Lung (tissue), 12 donors: ENCODE measurements around the gene DUT. TPM values are rescaled to one million over a fixed set of nuclear protein-coding genes. Genes with fewer than 3 reads are reported as not detected.
A peak's percentile ranks its signal among the peaks of the same experiment; 100 is the strongest.

Experiments used
- ATAC-seq: fragments of 200-7000 bp; cut with Tn5 transposase; one replicate; pipeline ENCODE4 v1.9.1; 2020; ENCODE audit warnings: moderate number of reproducible peaks; ENCODE audit not compliant: insufficient read depth, low FRiP score
- DNase-seq, 3 donors: peaks; one replicate each; pipeline ENCODE4 v3.0.0-alpha.2; 2013 to 2017
- H3K27ac ChIP-seq, 2 donors: one replicate each; pipeline ENCODE4 v1.5.1; 2013; ENCODE audit warnings: mild to moderate bottlenecking in 2 of 2, moderate library complexity in 2 of 2, control low read depth in 1 of 2, inconsistent platforms in 1 of 2, low read depth in 1 of 2, low read length in 1 of 2
- H3K27me3 ChIP-seq, 3 donors: one replicate each; pipeline ENCODE4 v1.5.1; 2013; ENCODE audit warnings: low read length in 2 of 3; ENCODE audit not compliant: control insufficient read depth in 3 of 3, insufficient read depth in 3 of 3
- H3K36me3 ChIP-seq, 4 donors: one replicate each; pipeline ENCODE4 v1.5.1; 2013; ENCODE audit warnings: low read length in 4 of 4, mild to moderate bottlenecking in 1 of 4, moderate library complexity in 1 of 4; ENCODE audit not compliant: control insufficient read depth in 4 of 4, insufficient read depth in 4 of 4
- H3K4me1 ChIP-seq, 5 donors: one replicate each; pipeline ENCODE4 v1.5.1; 2013; ENCODE audit warnings: low read length in 5 of 5, mild to moderate bottlenecking in 2 of 5, moderate library complexity in 1 of 5; ENCODE audit not compliant: control insufficient read depth in 5 of 5, insufficient read depth in 5 of 5
- H3K4me3 ChIP-seq: one replicate; pipeline ENCODE4 v1.5.1; 2013; ENCODE audit warnings: mild to moderate bottlenecking, control low read depth, moderate library complexity
- H3K9ac ChIP-seq, 2 donors: one replicate each; pipeline ENCODE4 v1.5.1; 2013; ENCODE audit warnings: low read length in 2 of 2, control low read depth in 1 of 2; ENCODE audit not compliant: insufficient read depth in 1 of 2
- H3K9me3 ChIP-seq, 4 donors: one replicate each; pipeline ENCODE4 v1.5.1; 2013; ENCODE audit warnings: low read length in 3 of 4, mild to moderate bottlenecking in 1 of 4, moderate library complexity in 1 of 4; ENCODE audit not compliant: control insufficient read depth in 4 of 4, insufficient read depth in 3 of 4
- CTCF ChIP-seq: IDR thresholded peaks from 2 replicates; pipeline ENCODE4 v1.5.1; 2012; ENCODE audit warnings: mild to moderate bottlenecking; ENCODE audit errors: control extremely low read depth, extremely low read depth
- WGBS, 2 donors: extraction: QIAGEN DNeasy Blood & Tissue Kit; methylation state at CpG; one replicate each; pipeline ENCODE4 v1.1.7; 2013; 5-methylcytosine and 5-hydroxymethylcytosine counted together
- polyA plus RNA-seq, 2 donors: library from polyadenylated mRNA; stranded (reverse); fragments of 200-250 nt; gene quantifications; one replicate each; pipeline ENCODE4 v1.2.1, GENCODE V29; 2013
- total RNA-seq, 2 donors: library from RNA; depleted of rRNA in 1 of 2; stranded (reverse); fragments of >200 nt in 1 of 2; gene quantifications; one replicate each; pipeline ENCODE4 v1.2.1, GENCODE V29; 2014 to 2021
- donor health status: control.
- donor health status: control.
- donor health status: Bipolar disorder and iron deficiency.
- donor health status: healthy.
- donor health status: DM: yes; HTN: yes; CAD: no.

Gene DUT
- total and polyA plus RNA-seq, 4 donors: 40.7 to 74.0 (median 69.8) TPM

GRCh38 chr15:48333540-48333939, 2.3 kb downstream of the DUT start:
- Histone ChIP-seq H3K4me1 (peaks cover 0 to 26% (median 4%) of the 10 kb centered on the region in 5 donors), H3K27ac (no peak overlapping the region), H3K9me3 (no peaks in the 10 kb centered on the region), H3K4me3 (no peak overlapping the region), H3K27me3 (no peaks in the 10 kb centered on the region), H3K9ac (no peak overlapping the region), H3K36me3 (peaks cover 11 to 27% (median 13%) of the 10 kb centered on the region in 4 donors)
- 30 to 44% methylated on average over 4 of the region's 4 CpGs for WGBS, 2 donors
- no peak for ATAC-seq
- no peak for TF ChIP-seq CTCF
- DNase-seq: peak in 1 of 3 donors; percentile 14

- no peak overlapping the region for H3K27ac ChIP-seq
- no peak for ATAC-seq
- no peaks in the 10 kb centered on the region for H3K9me3 ChIP-seq
- peaks cover 11 to 27% (median 13%) of the 10 kb centered on the region in 4 donors for H3K36me3 ChIP-seq
- TF ChIP-seq CTCF: no peak
- H3K27me3 ChIP-seq: no peaks in the 10 kb centered on the region
- WGBS, 2 donors: 38 to 75% methylated on average over 2 of the region's 2 CpGs
- H3K9ac ChIP-seq: no peak overlapping the region
- no peak overlapping the region for H3K4me3 ChIP-seq
- DNase-seq: no peak
- peaks cover 0 to 26% (median 4%) of the 10 kb centered on the region in 5 donors for H3K4me1 ChIP-seq
These were observed 3.0 kb downstream of the DUT start for GRCh38 chr15:48334260-48334659.

- peak in 2 of 3 donors; percentile 16 to 30 for DNase-seq
- Histone ChIP-seq H3K9me3 (no peaks in the 10 kb centered on the region), H3K4me3 (no peak overlapping the region), H3K9ac (no peak overlapping the region), H3K27ac (no peak overlapping the region), H3K36me3 (peaks cover 9 to 35% (median 15%) of the 10 kb centered on the region in 4 donors), H3K4me1 (peaks cover 0 to 16% (median 4%) of the 10 kb centered on the region in 5 donors), H3K27me3 (no peaks in the 10 kb centered on the region)
- 92 to 94% methylated on average over 2 of the region's 2 CpGs for WGBS, 2 donors
- TF ChIP-seq CTCF: no peak
- no peak for ATAC-seq
These were observed 5.7 kb downstream of the DUT start for GRCh38 chr15:48336940-48337339.

DNA sequence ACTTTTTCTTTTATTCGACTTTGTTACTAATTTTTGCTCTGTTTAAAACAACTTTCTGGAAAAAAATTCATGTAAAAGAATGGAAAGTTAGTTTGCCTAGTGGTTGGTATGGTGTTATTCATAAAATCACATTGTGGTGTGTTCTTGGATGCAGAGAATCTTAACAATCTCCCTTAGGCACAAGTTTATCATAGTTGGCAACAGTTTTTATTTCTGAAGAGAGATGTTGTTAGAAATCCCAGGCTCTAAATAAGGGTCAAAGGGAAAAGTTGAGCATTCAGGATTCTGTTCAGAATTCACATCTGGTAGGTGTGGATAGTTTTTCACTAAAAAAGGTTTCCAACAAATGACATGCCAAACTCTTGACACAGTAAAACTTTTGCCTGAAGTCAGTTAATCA, 6.4 kb downstream of the DUT start:
- Histone ChIP-seq H3K9ac (no peak overlapping the region), H3K4me1 (peaks cover 0 to 10% (median 0%) of the 10 kb centered on the region in 5 donors), H3K9me3 (no peaks in the 10 kb centered on the region), H3K4me3 (no peak overlapping the region), H3K27ac (no peak overlapping the region), H3K36me3 (peaks cover 11 to 35% (median 15%) of the 10 kb centered on the region in 4 donors), H3K27me3 (no peaks in the 10 kb centered on the region)
- 80 to 84% methylated on average over 1 of the region's 1 CpG for WGBS, 2 donors
- no peak for TF ChIP-seq CTCF
- no peak for ATAC-seq
- no peak for DNase-seq
